GM19043 (cell line): ENCODE measurements around the gene MPDU1.

Source experiments
- ATAC-seq: cut with Tn5 transposase; IDR thresholded peaks from one replicate; pipeline ENCODE4 v1.9.1; 2021; ENCODE audit warnings: low read depth; ENCODE audit not compliant: unreplicated experiment

MPDU1 gene

DNA sequence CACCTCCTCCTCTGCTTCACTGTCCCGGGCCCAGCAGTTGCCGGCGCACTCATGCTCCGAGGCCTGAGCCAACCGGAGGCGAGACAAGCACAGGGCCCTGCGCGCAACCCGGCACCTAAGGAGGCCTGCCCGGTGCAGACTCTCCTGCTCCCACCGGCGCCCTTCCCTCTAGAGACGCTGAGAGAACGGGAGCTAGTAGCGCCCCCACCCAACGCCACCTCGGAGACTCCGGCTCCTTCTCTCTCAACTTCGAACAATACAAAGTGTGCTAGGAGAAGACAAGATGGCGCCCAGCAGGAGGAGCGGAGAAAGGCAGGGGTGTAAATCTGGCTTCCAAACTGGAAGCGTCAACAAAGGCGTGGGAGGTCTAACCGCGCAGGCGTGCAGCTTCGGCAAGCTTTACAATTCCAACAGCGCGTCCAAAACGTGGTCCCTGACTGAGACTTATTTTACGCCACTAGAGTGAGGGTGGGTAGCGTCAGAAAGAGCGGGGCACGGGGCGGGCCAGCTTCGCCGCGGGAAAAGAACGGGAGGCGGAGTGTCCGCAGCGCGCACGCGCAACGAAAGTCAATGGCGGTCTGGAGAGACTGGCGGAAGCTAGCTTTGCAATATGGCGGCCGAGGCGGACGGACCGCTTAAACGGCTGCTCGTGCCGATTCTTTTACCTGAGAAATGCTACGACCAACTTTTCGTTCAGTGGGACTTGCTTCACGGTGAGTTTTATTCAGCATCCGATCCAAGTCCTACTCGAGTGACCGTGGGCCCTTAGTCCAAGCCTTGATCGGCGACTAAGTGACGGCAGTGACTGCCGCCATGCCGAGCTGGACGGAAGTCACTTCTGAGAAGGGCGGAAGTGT is at the start of gene MPDU1:
MPDU1 (plus strand) TSS at position 600 of the 857 bp plus-strand sequence; CDS start at position 611, 11 bp downstream.
- ATAC-seq: peak; percentile 54

GRCh38 chr17:7538050-7538449 is 45.6 kb upstream of the MPDU1 start:
- ATAC-seq: no peak

GRCh38 chr17:7538891-7539545 is 44.6 kb upstream of the MPDU1 start:
- no peak for ATAC-seq

DNA sequence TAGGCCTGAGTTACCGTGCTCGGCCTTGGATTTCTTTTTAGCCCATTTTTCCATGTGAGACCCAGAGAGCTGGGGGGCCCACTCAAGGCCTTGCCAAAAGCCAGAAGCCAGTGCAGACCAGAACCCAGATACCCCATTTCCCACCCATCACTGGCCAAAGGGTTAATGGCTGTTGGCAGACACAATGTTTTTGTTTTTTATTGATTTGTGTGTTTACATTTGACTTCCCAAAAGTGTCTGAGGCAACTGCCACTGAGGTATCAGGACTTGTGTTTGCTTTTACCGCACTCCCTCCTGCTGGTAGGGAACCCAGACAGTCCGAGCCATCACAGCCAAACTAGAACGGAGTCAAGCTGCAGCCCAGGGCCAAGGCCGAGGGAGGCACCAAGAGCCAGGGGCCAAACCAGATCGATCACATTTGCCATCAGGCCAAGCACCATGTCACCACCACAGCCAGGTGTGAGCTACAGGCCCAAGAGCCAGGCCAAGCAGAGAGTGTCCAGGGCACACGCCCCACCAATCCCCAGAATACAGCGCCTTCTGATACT is 42.5 kb upstream of the MPDU1 start:
- ATAC-seq: no peak

DNA sequence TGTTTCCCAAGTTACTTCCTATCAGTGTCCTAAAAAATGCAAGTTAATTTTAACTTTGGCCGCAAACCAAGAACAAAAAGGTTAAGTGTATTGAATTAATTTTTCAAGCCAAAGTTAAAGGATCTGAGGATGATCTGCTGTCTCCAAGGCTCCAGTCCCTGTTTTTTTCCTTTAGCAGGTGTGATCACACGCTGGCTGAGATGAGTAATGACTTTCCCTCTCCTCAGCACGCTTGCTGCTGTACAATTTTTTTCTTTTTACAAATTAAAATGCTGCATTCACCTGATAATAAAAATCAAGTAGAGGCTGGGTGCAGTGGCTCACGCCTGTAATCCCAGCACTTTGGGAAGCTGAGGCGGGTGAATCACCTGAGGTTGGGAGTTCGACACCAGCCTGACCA is 38.7 kb upstream of the MPDU1 start:
- no peak for ATAC-seq

DNA sequence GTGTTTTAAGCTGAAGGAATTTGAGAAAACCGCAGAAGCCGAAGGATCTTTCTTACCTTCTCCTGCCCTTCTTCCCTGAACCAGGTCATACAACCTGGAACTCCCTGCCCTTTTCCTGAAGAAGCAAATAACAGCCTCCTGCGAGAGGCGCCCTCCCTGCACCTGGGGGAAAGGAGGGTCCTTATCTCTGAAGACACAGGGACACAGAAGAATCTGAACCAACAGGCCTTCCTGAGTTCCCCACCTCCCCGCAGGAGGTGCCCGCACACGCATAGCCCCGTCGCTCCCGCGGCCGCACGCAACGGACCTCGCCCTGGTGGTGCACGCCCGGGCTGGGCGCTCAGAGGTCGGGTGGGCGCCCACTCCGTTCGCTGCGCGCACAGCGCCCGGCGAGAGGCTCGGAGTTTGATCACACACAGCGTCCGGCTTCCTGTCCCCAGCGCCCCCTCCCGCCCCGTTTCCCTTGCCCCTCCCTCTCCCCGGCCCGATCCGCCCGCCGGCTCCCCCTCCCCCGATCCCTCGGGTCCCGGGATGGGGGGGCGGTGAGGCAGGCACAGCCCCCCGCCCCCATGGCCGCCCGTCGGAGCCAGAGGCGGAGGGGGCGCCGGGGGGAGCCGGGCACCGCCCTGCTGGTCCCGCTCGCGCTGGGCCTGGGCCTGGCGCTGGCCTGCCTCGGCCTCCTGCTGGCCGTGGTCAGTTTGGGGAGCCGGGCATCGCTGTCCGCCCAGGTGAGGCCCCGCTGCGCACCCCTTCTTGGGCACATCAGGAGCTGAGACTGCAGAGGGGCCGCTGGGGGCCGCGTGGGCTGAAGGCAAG is 34.9 kb upstream of the MPDU1 start, which contains the start of gene TNFSF12:
TNFSF12 (plus strand) TSS at position 474 of the 816 bp plus-strand sequence; CDS start at position 570, 96 bp downstream.
- ATAC-seq: no peak

- ATAC-seq: no peak
These were observed 34.1 kb upstream of the MPDU1 start for GRCh38 chr17:7549401-7550055.

DNA sequence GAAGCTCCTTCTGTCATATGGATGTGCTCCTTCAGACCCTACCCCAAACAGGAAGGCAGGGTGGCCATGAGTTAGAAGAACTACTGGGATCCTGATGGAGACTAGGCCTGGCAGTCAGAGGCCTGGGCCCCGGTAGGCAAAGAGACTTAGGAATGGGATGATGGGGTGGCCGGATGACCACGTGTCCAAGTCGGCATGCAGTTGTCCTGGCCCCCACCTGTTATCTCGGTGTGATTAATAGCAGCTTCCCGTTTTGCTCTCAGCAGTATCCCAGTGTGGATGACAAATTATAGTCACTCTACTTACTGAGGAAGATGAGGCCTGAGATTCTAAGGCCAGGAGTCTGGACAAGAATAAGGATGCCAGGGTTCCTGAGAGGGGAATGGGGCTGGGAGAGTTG is 33.3 kb upstream of the MPDU1 start:
- no peak for ATAC-seq

GRCh38 chr17:7551396-7551795 is 32.3 kb upstream of the MPDU1 start:
- ATAC-seq: no peak

DNA sequence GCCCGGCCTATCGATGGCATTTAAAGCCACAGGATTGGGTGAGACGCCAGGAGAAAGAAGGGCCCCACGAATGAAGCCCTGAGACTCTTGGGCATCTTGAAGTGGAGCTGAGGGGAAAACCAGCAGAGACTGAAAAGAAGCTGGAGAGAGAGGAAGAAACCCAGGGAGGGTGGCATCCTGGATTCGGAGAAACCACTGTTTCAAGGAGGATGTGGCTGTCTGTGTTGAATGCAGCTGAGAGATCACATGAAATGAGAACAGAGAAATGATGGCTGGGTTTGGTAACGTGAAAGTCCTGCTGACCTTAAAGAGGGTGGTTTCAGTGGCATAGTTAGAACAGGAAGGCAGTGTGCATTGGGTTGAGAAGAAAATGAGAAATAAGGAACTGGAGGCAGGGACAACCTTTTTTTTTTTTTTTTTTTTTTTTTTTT is 31.0 kb upstream of the MPDU1 start:
- ATAC-seq: no peak

DNA sequence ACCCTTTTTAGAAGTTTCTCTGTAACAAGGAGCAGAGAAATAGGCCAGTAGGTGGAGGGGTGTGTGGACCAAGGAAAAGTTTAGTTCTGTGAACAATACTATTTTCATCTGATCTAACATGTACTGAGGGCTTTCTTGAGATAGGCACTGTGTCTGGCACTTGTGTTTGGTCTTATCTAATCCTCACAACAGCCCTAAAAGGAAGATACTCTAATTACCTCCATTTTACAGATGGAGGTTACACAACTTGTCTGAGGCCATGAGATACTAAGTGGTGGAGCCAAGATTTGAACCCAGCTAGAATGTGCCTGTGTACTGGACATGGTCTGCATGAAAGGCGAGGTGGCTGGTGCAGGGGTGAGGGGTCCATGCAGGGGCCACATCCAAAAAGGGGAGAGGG is 30.3 kb upstream of the MPDU1 start:
- ATAC-seq: no peak

- no peak for ATAC-seq
These were observed 28.2 kb upstream of the MPDU1 start for GRCh38 chr17:7555320-7555948.

- no peak for ATAC-seq
These were observed 27.0 kb upstream of the MPDU1 start for GRCh38 chr17:7556627-7557026.

DNA sequence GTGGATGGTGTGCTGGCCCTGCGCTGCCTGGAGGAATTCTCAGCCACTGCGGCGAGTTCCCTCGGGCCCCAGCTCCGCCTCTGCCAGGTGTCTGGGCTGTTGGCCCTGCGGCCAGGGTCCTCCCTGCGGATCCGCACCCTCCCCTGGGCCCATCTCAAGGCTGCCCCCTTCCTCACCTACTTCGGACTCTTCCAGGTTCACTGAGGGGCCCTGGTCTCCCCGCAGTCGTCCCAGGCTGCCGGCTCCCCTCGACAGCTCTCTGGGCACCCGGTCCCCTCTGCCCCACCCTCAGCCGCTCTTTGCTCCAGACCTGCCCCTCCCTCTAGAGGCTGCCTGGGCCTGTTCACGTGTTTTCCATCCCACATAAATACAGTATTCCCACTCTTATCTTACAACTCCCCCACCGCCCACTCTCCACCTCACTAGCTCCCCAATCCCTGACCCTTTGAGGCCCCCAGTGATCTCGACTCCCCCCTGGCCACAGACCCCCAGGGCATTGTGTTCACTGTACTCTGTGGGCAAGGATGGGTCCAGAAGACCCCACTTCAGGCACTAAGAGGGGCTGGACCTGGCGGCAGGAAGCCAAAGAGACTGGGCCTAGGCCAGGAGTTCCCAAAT is 26.4 kb upstream of the MPDU1 start:
- no peak for ATAC-seq

DNA sequence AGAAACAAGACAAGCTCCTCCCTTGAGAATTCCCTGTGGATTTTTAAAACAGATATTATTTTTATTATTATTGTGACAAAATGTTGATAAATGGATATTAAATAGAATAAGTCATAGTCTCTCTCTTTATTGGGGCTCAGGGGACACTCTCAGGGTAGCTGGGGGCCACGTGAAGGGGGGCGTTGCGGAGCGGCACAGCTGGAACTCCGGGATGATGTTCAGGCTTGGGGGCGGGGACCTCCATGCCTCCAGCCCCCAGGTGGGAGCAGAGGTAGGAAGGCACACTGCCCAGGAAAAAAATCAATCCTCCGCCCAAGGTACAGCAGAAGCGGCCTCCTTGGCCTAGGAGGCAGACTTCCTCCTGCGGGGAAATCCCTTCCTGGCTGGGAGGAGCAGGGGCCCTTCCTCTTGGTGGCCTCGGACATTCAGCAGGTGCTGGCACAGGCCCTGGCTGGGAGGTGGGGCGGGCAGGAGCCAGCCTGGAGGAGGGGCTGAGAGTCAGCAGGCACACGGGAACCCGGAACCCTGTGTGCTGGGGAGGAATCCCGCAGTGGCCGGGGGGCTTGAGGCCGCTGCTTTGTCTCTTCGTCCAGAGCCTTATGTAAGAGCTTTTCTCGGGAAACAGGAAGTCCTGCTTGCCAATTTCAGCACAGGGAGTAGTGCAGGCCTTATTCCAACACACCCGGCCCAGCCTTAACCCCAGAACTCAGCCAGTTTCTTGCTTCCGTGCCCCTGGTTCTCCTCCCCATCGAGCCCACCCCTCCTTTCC is 25.7 kb upstream of the MPDU1 start:
- ATAC-seq: no peak

- no peak for ATAC-seq
These were observed 24.9 kb upstream of the MPDU1 start, which contains the start of gene TNFSF13 for GRCh38 chr17:7558544-7559319. Gene TNFSF13, plus strand, starts transcription at chr17:7558750. Its CDS starts 290 bp downstream, at chr17:7559040.

- ATAC-seq: no peak
These were observed 24.1 kb upstream of the MPDU1 start for GRCh38 chr17:7559320-7560171.
